PC-9 (cell line): Measurements from ENCODE around the gene TNFRSF8. TPM values are rescaled to one million over a fixed set of nuclear protein-coding genes. Genes with fewer than 3 reads are reported as not detected.

ENCODE experiments used
- BruUV-seq: library from RNA; stranded (reverse); fragments of 400-500 nt; replicated peaks from 2 replicates; lab custom pipeline; 2021; lab: Mats Ljungman, UMichigan
- CTCF ChIA-PET: fragments of 300-600 bp; sonication (Branson Sonifier 250); formaldehyde crosslinking; loops from one replicate; lab custom pipeline; 2022; ENCODE audit warnings: antibody characterized with exemption; lab: Charles Lee
- POLR2A ChIA-PET: fragments of 300-600 bp; sonication (Branson Sonifier 250); formaldehyde crosslinking; loops from one replicate; lab custom pipeline; 2022; ENCODE audit warnings: antibody characterized with exemption; ENCODE audit not compliant: unreplicated experiment; lab: Charles Lee
- DNase-seq, 2 experiments: peaks; one replicate each; pipeline versions ENCODE4 v3.0.0 to v3.0.0-alpha.2; 2015 to 2022; ENCODE audit warnings: mixed read lengths in 1 of 2
- H2AFZ ChIP-seq: fragments of 200-600 bp; sonication (generic); 2 replicates; pipeline ENCODE4 v1.8.1; 2017; ENCODE audit warnings: antibody characterized with exemption
- H3F3A ChIP-seq: fragments of 200-600 bp; sonication (generic); 2 replicates; pipeline ENCODE4 v1.8.1; 2017; ENCODE audit warnings: antibody characterized with exemption, mild to moderate bottlenecking, low read depth; ENCODE audit not compliant: insufficient read depth
- H3K27ac ChIP-seq: fragments of 200-600 bp; sonication (generic); 2 replicates; pipeline ENCODE4 v1.6.1; 2016; ENCODE audit warnings: mixed run types
- H3K27me3 ChIP-seq: fragments of 200-600 bp; sonication (generic); 2 replicates; pipeline ENCODE4 v1.6.1; 2016; ENCODE audit warnings: low read depth, mixed run types; ENCODE audit not compliant: insufficient read depth
- H3K36me3 ChIP-seq: fragments of 200-600 bp; sonication (generic); 2 replicates; pipeline ENCODE4 v1.6.1; 2016; ENCODE audit warnings: low read depth, mixed run types
- H3K4me1 ChIP-seq: fragments of 200-600 bp; sonication (generic); replicated peaks from 2 replicates; pipeline ENCODE4 v1.6.1; 2016; ENCODE audit warnings: mixed run types; ENCODE audit not compliant: insufficient read depth
- H3K4me2 ChIP-seq: fragments of 200-600 bp; sonication (generic); 2 replicates; pipeline ENCODE4 v1.6.1; 2017; ENCODE audit warnings: mixed run types
- H3K4me3 ChIP-seq: fragments of 200-600 bp; sonication (generic); 2 replicates; pipeline ENCODE4 v1.6.1; 2016; ENCODE audit warnings: mixed run types
- H3K79me2 ChIP-seq: fragments of 200-600 bp; sonication (generic); 2 replicates; pipeline ENCODE4 v1.6.1; 2017; ENCODE audit warnings: low read depth, mixed run types
- H3K9me2 ChIP-seq: fragments of 200-600 bp; sonication (generic); 2 replicates; pipeline ENCODE4 v1.8.1; 2017; ENCODE audit warnings: mild to moderate bottlenecking; ENCODE audit not compliant: insufficient read depth
- H3K9me3 ChIP-seq: fragments of 200-600 bp; sonication (generic); 2 replicates; pipeline ENCODE4 v1.8.1; 2016; ENCODE audit warnings: low read depth; ENCODE audit not compliant: insufficient read depth
- H4K20me1 ChIP-seq: fragments of 200-600 bp; sonication (generic); 2 replicates; pipeline ENCODE4 v1.8.1; 2017; ENCODE audit not compliant: insufficient read depth
- EZH2 ChIP-seq: fragments of 200-600 bp; sonication (generic); IDR thresholded peaks from 2 replicates; pipeline ENCODE4 v1.8.0; 2017; ENCODE audit warnings: antibody characterized with exemption, low read depth
- intact Hi-C: fragments of 100-400 bp; cut with micrococcal nuclease; formaldehyde crosslinking; loops from one replicate; pipeline ENCODE4 v1.10.0; 2022; ENCODE audit not compliant: unreplicated experiment
- total RNA-seq: library from RNA; stranded (reverse); gene quantifications from 2 replicates; pipeline ENCODE4 v1.2.3, GENCODE V29; 2021
- TF ChIP-seq, protein P1 (sequence below): fragments of 200-600 bp; sonication (generic); conservative IDR thresholded peaks from 2 replicates; pipeline ENCODE4 v1.6.1; 2017; ENCODE audit warnings: mixed run types, antibody characterized with exemption, mild to moderate bottlenecking, moderate library complexity

TNFRSF8 gene
- total RNA-seq, 1 experiment from 2014 or later: not detected

DNA sequence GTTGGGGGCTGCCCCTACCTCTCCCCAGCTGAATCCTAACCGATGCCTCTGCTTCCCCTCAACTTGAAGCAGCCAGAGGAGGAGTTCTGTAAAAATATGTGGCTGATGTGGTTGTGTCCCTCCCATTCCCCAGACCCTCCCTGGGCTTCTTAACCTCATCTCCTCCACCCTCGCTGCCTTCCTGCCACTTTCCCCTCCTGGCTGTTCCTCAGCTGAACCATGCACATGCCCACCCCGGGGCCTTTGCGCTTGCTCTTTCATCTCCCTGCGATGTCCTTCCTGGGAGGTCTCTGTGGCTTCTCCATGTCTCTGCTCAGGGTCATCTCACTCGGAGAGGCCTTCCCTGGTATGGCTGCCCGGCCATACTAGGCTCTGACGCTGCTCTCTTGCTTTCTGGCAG lies 34.9 kb upstream of the TNFRSF8 start:
- Histone ChIP-seq H3F3A (no peaks in the 10 kb centered on the region), H3K27me3 (no peaks in the 10 kb centered on the region), H3K79me2 (no peaks in the 10 kb centered on the region), H3K4me1 (no peaks in the 10 kb centered on the region), H4K20me1 (no peaks in the 10 kb centered on the region), H3K9me3 (no peaks in the 10 kb centered on the region), H2AFZ (no peak overlapping the region), H3K27ac (no peak overlapping the region), H3K4me3 (no peak overlapping the region), H3K4me2 (no peak overlapping the region), H3K36me3 (no peaks in the 10 kb centered on the region), H3K9me2 (no peaks in the 10 kb centered on the region)
- intact Hi-C loops: no loop called here
- ChIA-PET POLR2A (no interaction called here), CTCF (no interaction called here)
- no TSS peak for BruUV-seq
- no peak for TF ChIP-seq EZH2
- TF ChIP-seq, protein P1, sequence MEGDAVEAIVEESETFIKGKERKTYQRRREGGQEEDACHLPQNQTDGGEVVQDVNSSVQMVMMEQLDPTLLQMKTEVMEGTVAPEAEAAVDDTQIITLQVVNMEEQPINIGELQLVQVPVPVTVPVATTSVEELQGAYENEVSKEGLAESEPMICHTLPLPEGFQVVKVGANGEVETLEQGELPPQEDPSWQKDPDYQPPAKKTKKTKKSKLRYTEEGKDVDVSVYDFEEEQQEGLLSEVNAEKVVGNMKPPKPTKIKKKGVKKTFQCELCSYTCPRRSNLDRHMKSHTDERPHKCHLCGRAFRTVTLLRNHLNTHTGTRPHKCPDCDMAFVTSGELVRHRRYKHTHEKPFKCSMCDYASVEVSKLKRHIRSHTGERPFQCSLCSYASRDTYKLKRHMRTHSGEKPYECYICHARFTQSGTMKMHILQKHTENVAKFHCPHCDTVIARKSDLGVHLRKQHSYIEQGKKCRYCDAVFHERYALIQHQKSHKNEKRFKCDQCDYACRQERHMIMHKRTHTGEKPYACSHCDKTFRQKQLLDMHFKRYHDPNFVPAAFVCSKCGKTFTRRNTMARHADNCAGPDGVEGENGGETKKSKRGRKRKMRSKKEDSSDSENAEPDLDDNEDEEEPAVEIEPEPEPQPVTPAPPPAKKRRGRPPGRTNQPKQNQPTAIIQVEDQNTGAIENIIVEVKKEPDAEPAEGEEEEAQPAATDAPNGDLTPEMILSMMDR: no peak
- DNase-seq: no peak

GRCh38 chr1:12028957-12029511 lies 34.1 kb upstream of the TNFRSF8 start:
- H3K27ac ChIP-seq: no peak overlapping the region
- intact Hi-C loops: no loop called here
- H3K36me3 ChIP-seq: no peaks in the 10 kb centered on the region
- no peak overlapping the region for H2AFZ ChIP-seq
- no peaks in the 10 kb centered on the region for H3K9me2 ChIP-seq
- H3K27me3 ChIP-seq: no peaks in the 10 kb centered on the region
- no peak for DNase-seq
- no peaks in the 10 kb centered on the region for H3F3A ChIP-seq
- TF ChIP-seq, protein P1: no peak
- BruUV-seq: no TSS peak
- ChIA-PET CTCF (no interaction called here), POLR2A (no interaction called here)
- H3K79me2 ChIP-seq: no peaks in the 10 kb centered on the region
- H3K4me1 ChIP-seq: no peaks in the 10 kb centered on the region
- H3K9me3 ChIP-seq: no peaks in the 10 kb centered on the region
- H3K4me2 ChIP-seq: no peak overlapping the region
- H3K4me3 ChIP-seq: no peak overlapping the region
- no peaks in the 10 kb centered on the region for H4K20me1 ChIP-seq

DNA sequence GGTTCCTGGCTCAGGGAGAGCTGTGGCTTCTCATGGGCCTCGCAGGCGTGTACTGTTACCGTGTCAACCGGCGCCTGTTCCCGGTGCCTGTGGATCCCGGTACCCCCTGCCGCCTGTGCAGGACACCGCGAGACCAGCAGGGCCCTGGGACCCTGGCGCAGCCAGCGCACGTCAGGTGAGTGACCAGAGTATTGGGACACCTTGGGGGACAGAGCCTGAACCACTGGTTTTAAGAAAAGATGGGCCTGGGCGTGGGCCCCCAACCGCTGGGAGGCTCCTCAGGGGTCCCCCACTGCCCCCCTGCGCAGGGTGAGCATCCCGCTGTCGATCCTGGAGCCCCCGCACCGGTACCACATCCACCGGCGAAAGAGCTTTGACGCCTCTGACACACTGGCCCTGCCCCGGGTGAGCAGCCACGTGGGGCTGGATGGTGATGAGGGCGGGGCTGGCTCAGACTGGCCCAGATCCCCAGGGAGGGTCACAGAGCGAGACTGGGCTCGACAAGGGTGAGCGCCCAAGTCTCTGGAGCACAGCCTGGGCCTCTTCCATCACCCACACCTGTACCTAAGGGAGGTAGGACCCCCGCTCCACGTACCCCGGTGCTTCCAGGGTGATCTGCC lies 33.3 kb upstream of the TNFRSF8 start:
- no peaks in the 10 kb centered on the region for H3K4me1 ChIP-seq
- no peaks in the 10 kb centered on the region for H3K79me2 ChIP-seq
- ChIA-PET POLR2A (no interaction called here), CTCF (no interaction called here)
- H2AFZ ChIP-seq: no peak overlapping the region
- no peaks in the 10 kb centered on the region for H3F3A ChIP-seq
- no peak for DNase-seq
- BruUV-seq: no TSS peak
- H4K20me1 ChIP-seq: no peaks in the 10 kb centered on the region
- intact Hi-C loops: no loop called here
- H3K27ac ChIP-seq: no peak overlapping the region
- H3K4me2 ChIP-seq: no peak overlapping the region
- TF ChIP-seq, protein P1: no peak
- no peak for TF ChIP-seq EZH2
- H3K36me3 ChIP-seq: no peaks in the 10 kb centered on the region
- H3K27me3 ChIP-seq: no peaks in the 10 kb centered on the region
- no peaks in the 10 kb centered on the region for H3K9me3 ChIP-seq
- no peaks in the 10 kb centered on the region for H3K9me2 ChIP-seq
- no peak overlapping the region for H3K4me3 ChIP-seq
